ENCODE results near the gene CACNA1B. TPM values are rescaled to one million over a fixed set of nuclear protein-coding genes. Genes with fewer than 3 reads are reported as not detected.
"Not testable (repeated sequence)": the region's sequence is repeated elsewhere in the genome, so short reads cannot be mapped to it uniquely, and the experiment has no call there.

Gene CACNA1B
- total RNA-seq, 1 experiment from 2014 or later = 0.34 TPM

- ChIA-PET CTCF (no interaction called here), POLR2A (ENCODE audit: low non-redundant PET) (no interaction called here)
- DNase-seq (ENCODE audit: low spot score) = no peak
- Histone ChIP-seq H3K4me3 (ENCODE audit: low read depth, low read length, poor library complexity, severe bottlenecking) (no peak overlapping the region), H3K27me3 (replicated peaks; ENCODE audit: insufficient read depth, low read depth, low read length, poor library complexity) (no peaks in the 10 kb centered on the region), H3K4me1 (ENCODE audit: insufficient read depth, low read length, poor library complexity, severe bottlenecking) (no peaks in the 10 kb centered on the region), H3K9me3 (ENCODE audit: low read depth, low read length, poor library complexity, severe bottlenecking) (no peaks in the 10 kb centered on the region), H3K27ac (ENCODE audit: low read depth, low read length, poor library complexity, severe bottlenecking) (no peak overlapping the region), H3K36me3 (ENCODE audit: insufficient read depth, low read length, poor library complexity, severe bottlenecking) (no peaks in the 10 kb centered on the region)
- intact Hi-C loops (cut with micrococcal nuclease; ENCODE audit: unreplicated experiment) = no loop called here
- TF ChIP-seq CTCF (conservative IDR thresholded peaks at IDR 0.05; ENCODE audit: low read depth, low read length) = no peak
- TF ChIP-seq EZH2 (IDR thresholded peaks at IDR 0.05; ENCODE audit: borderline replicate concordance, low read depth, low read length, poor library complexity, severe bottlenecking) = no peak
- no TSS peak for BruUV-seq (replicated peaks)
Observed at GRCh38 chr9:138122676-138123075, 245.1 kb downstream of the CACNA1B start.

- Histone ChIP-seq H3K9me3 (ENCODE audit: low read depth, low read length, poor library complexity, severe bottlenecking) (no peaks in the 10 kb centered on the region), H3K4me3 (ENCODE audit: low read depth, low read length, poor library complexity, severe bottlenecking) (no peak overlapping the region), H3K27ac (ENCODE audit: low read depth, low read length, poor library complexity, severe bottlenecking) (no peak overlapping the region), H3K36me3 (ENCODE audit: insufficient read depth, low read length, poor library complexity, severe bottlenecking) (no peaks in the 10 kb centered on the region), H3K27me3 (replicated peaks; ENCODE audit: insufficient read depth, low read depth, low read length, poor library complexity) (no peaks in the 10 kb centered on the region), H3K4me1 (ENCODE audit: insufficient read depth, low read length, poor library complexity, severe bottlenecking) (no peaks in the 10 kb centered on the region)
- no TSS peak for BruUV-seq (replicated peaks)
- ChIA-PET CTCF (no interaction called here), POLR2A (ENCODE audit: low non-redundant PET) (no interaction called here)
- TF ChIP-seq CTCF (conservative IDR thresholded peaks at IDR 0.05; ENCODE audit: low read depth, low read length) = no peak
- no peak for TF ChIP-seq EZH2 (IDR thresholded peaks at IDR 0.05; ENCODE audit: borderline replicate concordance, low read depth, low read length, poor library complexity, severe bottlenecking)
- intact Hi-C loops (cut with micrococcal nuclease; ENCODE audit: unreplicated experiment) = no loop called here
- DNase-seq (ENCODE audit: low spot score) = no peak
Observed at GRCh38 chr9:138123086-138123485, 245.5 kb downstream of the CACNA1B start.

- intact Hi-C loops (cut with micrococcal nuclease; ENCODE audit: unreplicated experiment); POLR2A ChIA-PET (ENCODE audit: low non-redundant PET); DNase-seq (ENCODE audit: low spot score); BruUV-seq (replicated peaks); CTCF ChIA-PET; H3K4me3 ChIP-seq (ENCODE audit: low read depth, low read length, poor library complexity, severe bottlenecking); H3K9me3 ChIP-seq (ENCODE audit: low read depth, low read length, poor library complexity, severe bottlenecking); H3K4me1 ChIP-seq (ENCODE audit: insufficient read depth, low read length, poor library complexity, severe bottlenecking); H3K27me3 ChIP-seq (replicated peaks; ENCODE audit: insufficient read depth, low read depth, low read length, poor library complexity); H3K27ac ChIP-seq (ENCODE audit: low read depth, low read length, poor library complexity, severe bottlenecking); H3K36me3 ChIP-seq (ENCODE audit: insufficient read depth, low read length, poor library complexity, severe bottlenecking): not testable (repeated sequence)
- 0 out of 2 replicates have a peak, but pooled peaks have one; percentile 22 for TF ChIP-seq CTCF (conservative IDR thresholded peaks at IDR 0.05; ENCODE audit: low read depth, low read length)
Observed at GRCh38 chr9:138126090-138126857, 248.7 kb downstream of the CACNA1B start.

- H3K4me3 ChIP-seq (ENCODE audit: low read depth, low read length, poor library complexity, severe bottlenecking); intact Hi-C loops (cut with micrococcal nuclease; ENCODE audit: unreplicated experiment); H3K27me3 ChIP-seq (replicated peaks; ENCODE audit: insufficient read depth, low read depth, low read length, poor library complexity); CTCF ChIA-PET; BruUV-seq (replicated peaks); H3K9me3 ChIP-seq (ENCODE audit: low read depth, low read length, poor library complexity, severe bottlenecking); H3K27ac ChIP-seq (ENCODE audit: low read depth, low read length, poor library complexity, severe bottlenecking); DNase-seq (ENCODE audit: low spot score); H3K36me3 ChIP-seq (ENCODE audit: insufficient read depth, low read length, poor library complexity, severe bottlenecking); POLR2A ChIA-PET (ENCODE audit: low non-redundant PET); H3K4me1 ChIP-seq (ENCODE audit: insufficient read depth, low read length, poor library complexity, severe bottlenecking): not testable (repeated sequence)
Observed at GRCh38 chr9:138126858-138127584, 249.4 kb downstream of the CACNA1B start.

GRCh38 chr9:138128027-138128426 is 250.4 kb downstream of the CACNA1B start:
- DNase-seq (ENCODE audit: low spot score); H3K4me1 ChIP-seq (ENCODE audit: insufficient read depth, low read length, poor library complexity, severe bottlenecking); H3K36me3 ChIP-seq (ENCODE audit: insufficient read depth, low read length, poor library complexity, severe bottlenecking); H3K27ac ChIP-seq (ENCODE audit: low read depth, low read length, poor library complexity, severe bottlenecking); H3K9me3 ChIP-seq (ENCODE audit: low read depth, low read length, poor library complexity, severe bottlenecking); H3K4me3 ChIP-seq (ENCODE audit: low read depth, low read length, poor library complexity, severe bottlenecking); intact Hi-C loops (cut with micrococcal nuclease; ENCODE audit: unreplicated experiment); CTCF ChIA-PET; POLR2A ChIA-PET (ENCODE audit: low non-redundant PET); H3K27me3 ChIP-seq (replicated peaks; ENCODE audit: insufficient read depth, low read depth, low read length, poor library complexity); BruUV-seq (replicated peaks): not testable (repeated sequence)
